Gastrocnemius medialis (tissue), 4 donors: ENCODE data around the gene RRBP1. TPM values are rescaled to one million over a fixed set of nuclear protein-coding genes. Genes with fewer than 3 reads are reported as not detected.
A peak's percentile ranks its signal among the peaks of the same experiment; 100 is the strongest.

Experiments used
- ATAC-seq, 2 donors: fragments of 150-250 bp; one replicate each; pipeline ENCODE4 v1.9.1; 2016
- DNase-seq, 2 donors: peaks; one replicate each; pipeline ENCODE4 v3.0.0-alpha.2; 2019
- H3K27ac ChIP-seq, 4 donors: fragments of 200-600 bp; sonication (generic); 1 replicate in 1 of 4; 2 replicates in 3 of 4; pipeline ENCODE4 v1.5.1; 2016 to 2018; ENCODE audit warnings: mild to moderate bottlenecking in 2 of 4, moderate library complexity in 1 of 4
- H3K27me3 ChIP-seq, 3 donors: fragments of 200-600 bp; sonication (generic) in 2 of 3; 1 replicate in 1 of 3; 2 replicates in 2 of 3; pipeline versions ENCODE4 v1.5.1 to v1.6.0; 2016 to 2019; ENCODE audit warnings: mild to moderate bottlenecking in 1 of 3, moderate library complexity in 1 of 3
- H3K36me3 ChIP-seq, 2 donors: fragments of 200-600 bp; sonication (generic) in 1 of 2; one replicate each; pipeline ENCODE4 v1.5.1; 2017 to 2018
- H3K4me1 ChIP-seq, 2 donors: fragments of 200-600 bp; sonication (generic) in 1 of 2; one replicate each; pipeline ENCODE4 v1.5.1; 2016 to 2017; ENCODE audit warnings: mild to moderate bottlenecking in 2 of 2
- H3K4me3 ChIP-seq, 4 donors: fragments of 200-600 bp; sonication (generic) in 3 of 4; 1 replicate in 1 of 4; 2 replicates in 3 of 4; pipeline ENCODE4 v1.5.1; 2016 to 2019; ENCODE audit warnings: mild to moderate bottlenecking in 2 of 4
- H3K9me3 ChIP-seq, 3 donors: fragments of 200-600 bp; sonication (generic) in 2 of 3; 1 replicate in 1 of 3; 2 replicates in 2 of 3; pipeline ENCODE4 v1.5.1; 2016 to 2019
- POLR2A ChIP-seq, 2 donors: fragments of 450-650 bp; IDR thresholded peaks; one replicate each; pipeline ENCODE4 v1.6.1; 2017; ENCODE audit warnings: antibody characterized with exemption in 2 of 2, mild to moderate bottlenecking in 2 of 2, moderate library complexity in 2 of 2
- in situ Hi-C, 4 donors: fragments of 200-750 bp; cut with MboI; loops; one replicate each; pipeline versions ENCODE4 v1.15.0 to v1.8.0; 2017; ENCODE audit warnings: low sequenced_read_pairs in 4 of 4
- intact Hi-C: fragments of 100-400 bp; cut with DNase I; formaldehyde crosslinking; loops from one replicate; pipeline ENCODE4 v1.15.1; 2023; ENCODE audit warnings: low total_unique reads
- total RNA-seq, 4 donors: library from RNA; depleted of rRNA; stranded (reverse); fragments of >200 nt; gene quantifications; one replicate each; pipeline versions ENCODE4 v1.1.0 to v1.2.3, GENCODE V29; 2016
- TF ChIP-seq, protein P1 (sequence below), 5 experiments: fragments of 450-650 bp in 3 of 5; fragments of 200-600 bp in 2 of 5; sonication (generic) in 2 of 5; IDR thresholded peaks in 4 of 5; conservative IDR thresholded peaks in 1 of 5; 1 replicate in 4 of 5; 2 replicates in 1 of 5; pipeline ENCODE4 v1.5.1; 2016 to 2019; ENCODE audit warnings: antibody characterized with exemption in 5 of 5, mild to moderate bottlenecking in 3 of 5, moderate library complexity in 3 of 5

RRBP1 gene
- total RNA-seq, 4 donors from 2014 or later = 14.1 to 22.7 (median 17.9) TPM

DNA sequence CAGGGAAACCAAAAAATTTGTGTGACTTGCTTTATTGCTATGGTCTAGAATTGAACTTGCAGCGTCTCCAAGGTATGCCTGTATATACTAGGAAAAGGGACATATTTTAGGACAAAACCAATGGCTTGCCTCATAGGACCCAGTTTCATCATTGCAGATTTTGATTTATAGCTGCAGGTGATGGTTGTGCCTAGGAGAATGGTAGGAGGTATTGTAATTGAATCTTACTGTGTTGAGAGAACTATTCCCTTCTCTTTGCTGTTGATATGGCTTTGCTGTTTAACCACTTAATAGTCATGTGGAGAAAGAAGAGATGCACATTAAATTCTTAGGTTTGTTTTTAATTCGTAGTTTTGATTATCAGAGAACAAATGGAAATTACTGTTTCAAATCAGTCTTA lies 95.8 kb downstream of the RRBP1 start:
- H3K4me1 ChIP-seq = peaks cover 30 to 43% of the 10 kb centered on the region in 2 donors
- no peak for ATAC-seq

DNA sequence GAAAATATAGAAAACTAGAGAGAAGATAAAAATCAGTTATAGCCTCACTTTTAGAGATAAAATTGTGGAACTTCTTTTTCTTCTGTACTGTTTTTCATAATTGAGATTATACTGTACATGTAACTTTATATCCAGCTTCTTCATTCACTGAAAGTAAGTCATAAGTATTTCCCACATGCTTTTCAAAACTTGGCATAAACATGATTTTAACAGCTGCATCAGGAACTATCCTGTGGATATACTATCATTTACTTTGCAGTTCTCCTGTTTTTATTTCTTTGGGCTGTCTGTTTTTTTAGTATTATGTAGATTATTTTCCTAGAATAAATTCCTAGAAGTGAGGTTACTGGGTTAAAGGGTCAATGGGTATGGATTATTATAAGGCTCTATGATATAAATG lies 97.4 kb downstream of the RRBP1 start:
- H3K9me3 ChIP-seq = no peaks in the 10 kb centered on the region
- no peaks in the 10 kb centered on the region for H3K27me3 ChIP-seq
- in situ Hi-C loops (no loop called here), intact Hi-C loops (no loop called here)
- ATAC-seq = peak in 1 of 2 donors; percentile 47
- no peak overlapping the region for H3K4me3 ChIP-seq
- no peak for TF ChIP-seq POLR2A (IDR thresholded peaks at IDR 0.05)
- TF ChIP-seq, protein P1, sequence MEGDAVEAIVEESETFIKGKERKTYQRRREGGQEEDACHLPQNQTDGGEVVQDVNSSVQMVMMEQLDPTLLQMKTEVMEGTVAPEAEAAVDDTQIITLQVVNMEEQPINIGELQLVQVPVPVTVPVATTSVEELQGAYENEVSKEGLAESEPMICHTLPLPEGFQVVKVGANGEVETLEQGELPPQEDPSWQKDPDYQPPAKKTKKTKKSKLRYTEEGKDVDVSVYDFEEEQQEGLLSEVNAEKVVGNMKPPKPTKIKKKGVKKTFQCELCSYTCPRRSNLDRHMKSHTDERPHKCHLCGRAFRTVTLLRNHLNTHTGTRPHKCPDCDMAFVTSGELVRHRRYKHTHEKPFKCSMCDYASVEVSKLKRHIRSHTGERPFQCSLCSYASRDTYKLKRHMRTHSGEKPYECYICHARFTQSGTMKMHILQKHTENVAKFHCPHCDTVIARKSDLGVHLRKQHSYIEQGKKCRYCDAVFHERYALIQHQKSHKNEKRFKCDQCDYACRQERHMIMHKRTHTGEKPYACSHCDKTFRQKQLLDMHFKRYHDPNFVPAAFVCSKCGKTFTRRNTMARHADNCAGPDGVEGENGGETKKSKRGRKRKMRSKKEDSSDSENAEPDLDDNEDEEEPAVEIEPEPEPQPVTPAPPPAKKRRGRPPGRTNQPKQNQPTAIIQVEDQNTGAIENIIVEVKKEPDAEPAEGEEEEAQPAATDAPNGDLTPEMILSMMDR (IDR thresholded peaks at IDR 0.05 in 4 of 5, conservative IDR thresholded peaks at IDR 0.05 in 1 of 5) = no peak
- DNase-seq = no peak
- H3K36me3 ChIP-seq = no peaks in the 10 kb centered on the region
- peaks cover 22 to 41% of the 10 kb centered on the region in 2 donors for H3K4me1 ChIP-seq
- H3K27ac ChIP-seq = no peak overlapping the region

More for the DNA sequence above, 95.8 kb downstream of the RRBP1 start:
- intact Hi-C loops = no loop called here
- TF ChIP-seq POLR2A (IDR thresholded peaks at IDR 0.05) = no peak
- TF ChIP-seq, protein P1 (IDR thresholded peaks at IDR 0.05 in 4 of 5, conservative IDR thresholded peaks at IDR 0.05 in 1 of 5) = no peak
- no peak for DNase-seq
- Histone ChIP-seq H3K36me3 (no peaks in the 10 kb centered on the region), H3K9me3 (no peaks in the 10 kb centered on the region), H3K4me3 (no peak overlapping the region), H3K27ac (no peak overlapping the region), H3K27me3 (no peaks in the 10 kb centered on the region)
- in situ Hi-C loops = no loop called here

DNA sequence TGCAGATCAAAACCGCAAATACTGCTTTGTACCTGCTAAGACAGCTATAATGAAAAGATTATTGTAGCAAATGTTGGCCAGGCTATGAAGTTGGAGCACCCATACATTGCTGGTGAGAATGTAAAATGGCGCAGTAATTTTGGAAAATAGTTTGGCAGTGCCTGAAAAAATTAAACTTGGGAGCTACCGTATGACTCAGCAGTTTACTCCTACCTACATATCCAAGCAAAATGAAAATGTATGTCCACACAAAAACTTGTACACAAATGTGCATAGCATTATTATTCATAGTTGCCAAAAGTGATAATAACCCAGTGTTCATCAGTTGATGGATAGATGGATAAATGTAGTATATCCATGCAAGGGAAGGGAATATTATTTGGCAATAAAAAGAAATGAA lies 98.9 kb downstream of the RRBP1 start:
- H3K27ac ChIP-seq = no peak overlapping the region
- peaks cover 22 to 34% of the 10 kb centered on the region in 2 donors for H3K4me1 ChIP-seq
- DNase-seq (no peak), ATAC-seq (no peak)
- no peak overlapping the region for H3K4me3 ChIP-seq
- intact Hi-C loops = no loop called here
- H3K9me3 ChIP-seq = no peaks in the 10 kb centered on the region
- in situ Hi-C loops = no loop called here
- no peaks in the 10 kb centered on the region for H3K27me3 ChIP-seq
- TF ChIP-seq, protein P1 (IDR thresholded peaks at IDR 0.05 in 4 of 5, conservative IDR thresholded peaks at IDR 0.05 in 1 of 5) = no peak
- TF ChIP-seq POLR2A (IDR thresholded peaks at IDR 0.05) = no peak
- H3K36me3 ChIP-seq = no peaks in the 10 kb centered on the region

DNA sequence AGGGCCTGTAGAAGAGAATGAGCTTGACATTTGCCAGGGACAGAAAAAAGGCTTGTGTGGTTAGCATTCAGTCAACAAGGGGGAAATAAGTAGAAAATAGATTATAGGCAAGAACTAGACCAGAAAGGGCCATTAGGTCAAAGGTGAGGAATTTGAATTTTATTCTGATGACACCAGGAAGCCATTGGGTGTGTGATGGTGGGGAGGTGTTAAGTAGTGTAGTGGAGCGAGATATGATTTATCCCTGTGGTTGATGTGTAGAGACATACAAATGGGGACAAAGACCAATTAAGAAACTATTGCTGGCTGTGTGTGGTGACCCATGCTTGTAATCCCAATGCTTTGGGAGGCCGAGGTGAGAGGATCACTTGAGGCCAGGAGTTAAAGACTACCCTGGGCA lies 101.1 kb downstream of the RRBP1 start:
- Histone ChIP-seq H3K27ac (no peak overlapping the region), H3K36me3 (no peaks in the 10 kb centered on the region), H3K9me3 (no peaks in the 10 kb centered on the region), H3K27me3 (no peaks in the 10 kb centered on the region), H3K4me3 (no peak overlapping the region), H3K4me1 (peaks cover 17 to 34% of the 10 kb centered on the region in 2 donors)
- in situ Hi-C loops (no loop called here), intact Hi-C loops (no loop called here)
- TF ChIP-seq, protein P1 (IDR thresholded peaks at IDR 0.05 in 4 of 5, conservative IDR thresholded peaks at IDR 0.05 in 1 of 5) = no peak
- no peak for TF ChIP-seq POLR2A (IDR thresholded peaks at IDR 0.05)
- DNase-seq (no peak), ATAC-seq (no peak)

DNA sequence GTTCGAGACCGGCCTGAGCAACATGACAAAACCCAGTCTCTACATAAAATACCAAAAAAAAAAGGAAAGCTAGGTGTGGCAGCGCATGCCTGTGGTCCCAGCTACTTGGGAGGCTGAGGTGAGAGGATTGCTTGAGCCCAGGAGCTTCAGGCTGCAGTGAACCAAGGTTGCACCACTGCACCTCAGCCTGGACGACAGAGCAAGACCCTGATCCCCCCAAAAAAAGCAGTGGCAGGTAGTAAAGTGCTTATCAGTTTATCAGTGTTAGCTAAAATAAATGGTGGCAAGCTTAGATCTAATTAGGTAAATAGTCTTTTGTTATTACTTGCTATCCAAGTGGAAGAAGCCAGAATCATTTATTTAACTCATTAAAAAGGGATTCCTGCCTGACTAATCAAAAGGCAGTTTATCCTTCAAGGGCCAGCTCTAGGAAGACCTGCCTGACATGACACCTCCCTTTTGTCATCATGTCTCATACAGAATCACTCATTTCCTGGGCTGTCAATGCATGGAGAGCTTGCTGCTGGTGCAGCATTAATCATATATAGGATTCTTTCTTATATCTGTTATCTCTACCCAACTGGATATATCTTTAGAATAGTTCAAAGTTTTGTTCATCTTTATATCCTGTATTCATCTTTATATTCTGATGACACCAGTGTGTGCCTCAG lies 102.5 kb downstream of the RRBP1 start:
- TF ChIP-seq, protein P1 (IDR thresholded peaks at IDR 0.05 in 4 of 5, conservative IDR thresholded peaks at IDR 0.05 in 1 of 5) = no peak
- no peak for TF ChIP-seq POLR2A (IDR thresholded peaks at IDR 0.05)
- intact Hi-C loops (no loop called here), in situ Hi-C loops (no loop called here)
- Histone ChIP-seq H3K27ac (no peak overlapping the region), H3K4me1 (peaks cover 10 to 23% of the 10 kb centered on the region in 2 donors), H3K4me3 (no peak overlapping the region), H3K36me3 (no peaks in the 10 kb centered on the region), H3K9me3 (no peaks in the 10 kb centered on the region), H3K27me3 (no peaks in the 10 kb centered on the region)
- no peak for ATAC-seq
- DNase-seq = no peak
